ENCODE measurements around the gene NPAS1. TPM values are rescaled to one million over a fixed set of nuclear protein-coding genes. Genes with fewer than 3 reads are reported as not detected.

The NPAS1 gene
- polyA plus RNA-seq, 3 donors = not detected

DNA sequence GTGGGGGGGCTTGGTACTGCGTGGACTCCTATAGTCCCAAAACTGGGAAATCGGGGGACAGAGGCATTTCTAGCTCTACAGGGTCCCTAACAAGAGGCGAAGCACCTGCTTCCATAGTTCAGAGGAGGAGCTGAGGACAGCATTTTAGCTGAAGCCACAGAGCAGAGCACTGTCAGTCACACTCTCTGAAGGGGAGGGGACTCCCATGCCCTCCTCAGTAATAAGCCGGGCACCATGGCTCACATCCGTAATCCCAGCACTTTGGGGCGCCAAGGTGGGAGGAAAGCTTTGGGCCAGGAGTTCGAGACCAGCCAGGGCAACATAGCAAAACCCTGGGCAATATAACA, 3.8 kb downstream of the NPAS1 start:
- H3K4me2 ChIP-seq (replicated peaks; ENCODE audit: extremely low read depth, low read length, poor library complexity, severe bottlenecking) = no peak overlapping the region
- H3K4me3 ChIP-seq (replicated peaks in 1 of 3; ENCODE audit: low read depth in 2 of 3, low read length in 3 of 3) = no peak overlapping the region
- H3K36me3 ChIP-seq (replicated peaks in 1 of 2; ENCODE audit: control insufficient read depth in 1 of 2, insufficient read depth in 2 of 2, low read length in 2 of 2) = no peaks in the 10 kb centered on the region
- peaks cover 0 to 12% of the 10 kb centered on the region in 2 donors for H3K4me1 ChIP-seq (ENCODE audit: control insufficient read depth in 1 of 2, insufficient read depth in 2 of 2, low read length in 2 of 2)
- H3K9ac ChIP-seq (ENCODE audit: insufficient read depth, low read length, poor library complexity, severe bottlenecking) = no peak overlapping the region
- no peak overlapping the region for H3K27ac ChIP-seq (ENCODE audit: low read depth in 1 of 2, low read length in 2 of 2)
- no peaks in the 10 kb centered on the region for H3K79me2 ChIP-seq (ENCODE audit: insufficient read depth, low read length)
- H2AFZ ChIP-seq (ENCODE audit: insufficient read depth, low read depth, low read length, poor library complexity, severe bottlenecking) = no peak overlapping the region
- Mint-ChIP-seq H3K4me3 (peak overlapping the region in 1 of 2 donors; percentile 75), H3K27ac (no peak overlapping the region), H3K4me1 (peaks cover 10% of the 10 kb centered on the region), H3K27me3 (ENCODE audit: low read depth in 3 of 3) (peaks cover 77 to 97% (median 88%) of the 10 kb centered on the region in 3 donors), H3K36me3 (peaks cover 0 to 2% of the 10 kb centered on the region in 2 donors), H3K9me3 (peaks cover 3 to 13% (median 4%) of the 10 kb centered on the region in 7 donors)
- no peaks in the 10 kb centered on the region for H4K20me1 ChIP-seq (ENCODE audit: insufficient read depth, low read length)
- peaks cover 0 to 15% of the 10 kb centered on the region in 2 donors for H3K9me3 ChIP-seq (replicated peaks in 1 of 2; ENCODE audit: control insufficient read depth in 1 of 2, insufficient read depth in 1 of 2, low read length in 2 of 2)
- TF ChIP-seq CTCF (IDR thresholded peaks at IDR 0.05) = no peak
- intact Hi-C loops (cut with micrococcal nuclease) = no loop called here
- WGBS (ENCODE audit: insufficient coverage) = 7% methylated on average over 2 of the region's 7 CpGs
- peaks cover 56 to 86% of the 10 kb centered on the region in 2 donors for H3K27me3 ChIP-seq (ENCODE audit: control insufficient read depth in 2 of 2, insufficient read depth in 2 of 2, low read length in 2 of 2)
- no peak for DNase-seq

DNA sequence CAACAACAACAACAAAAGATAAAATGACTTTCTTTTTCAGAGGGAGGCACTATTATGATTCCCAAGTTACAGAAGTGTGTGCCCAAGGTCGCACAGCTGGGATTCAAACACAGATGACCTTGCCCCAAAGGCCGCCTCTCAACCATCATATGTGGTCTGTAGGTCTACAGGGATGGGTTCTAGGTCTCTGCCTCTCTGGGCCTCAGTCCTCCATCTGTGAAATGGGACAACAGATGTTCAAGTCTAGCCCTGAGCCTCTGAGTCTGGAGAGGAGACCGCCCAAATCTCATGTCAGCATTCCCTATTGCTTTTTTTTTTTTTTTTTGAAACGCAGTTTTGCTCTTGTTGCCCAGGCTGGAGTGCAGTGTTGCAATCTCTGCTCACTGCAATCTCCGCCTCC, 4.9 kb downstream of the NPAS1 start:
- no peak for DNase-seq
- Histone ChIP-seq H4K20me1 (ENCODE audit: insufficient read depth, low read length) (no peaks in the 10 kb centered on the region), H3K27ac (ENCODE audit: low read depth in 1 of 2, low read length in 2 of 2) (no peak overlapping the region), H3K36me3 (replicated peaks in 1 of 2; ENCODE audit: control insufficient read depth in 1 of 2, insufficient read depth in 2 of 2, low read length in 2 of 2) (no peaks in the 10 kb centered on the region), H3K9me3 (replicated peaks in 1 of 2; ENCODE audit: control insufficient read depth in 1 of 2, insufficient read depth in 1 of 2, low read length in 2 of 2) (peaks cover 0 to 15% of the 10 kb centered on the region in 2 donors), H3K4me1 (ENCODE audit: control insufficient read depth in 1 of 2, insufficient read depth in 2 of 2, low read length in 2 of 2) (peaks cover 0 to 9% of the 10 kb centered on the region in 2 donors), H3K79me2 (ENCODE audit: insufficient read depth, low read length) (no peaks in the 10 kb centered on the region), H3K9ac (ENCODE audit: insufficient read depth, low read length, poor library complexity, severe bottlenecking) (no peak overlapping the region), H2AFZ (ENCODE audit: insufficient read depth, low read depth, low read length, poor library complexity, severe bottlenecking) (no peak overlapping the region), H3K4me3 (replicated peaks in 1 of 3; ENCODE audit: low read depth in 2 of 3, low read length in 3 of 3) (no peak overlapping the region), H3K27me3 (ENCODE audit: control insufficient read depth in 2 of 2, insufficient read depth in 2 of 2, low read length in 2 of 2) (peaks cover 52 to 80% of the 10 kb centered on the region in 2 donors), H3K4me2 (replicated peaks; ENCODE audit: extremely low read depth, low read length, poor library complexity, severe bottlenecking) (no peak overlapping the region)
- Mint-ChIP-seq H3K4me1 (peaks cover 8% of the 10 kb centered on the region), H3K36me3 (peaks cover 0 to 2% of the 10 kb centered on the region in 2 donors), H3K9me3 (peaks cover 3 to 10% (median 4%) of the 10 kb centered on the region in 7 donors), H3K4me3 (peak overlapping the region in 1 of 2 donors; percentile 57), H3K27ac (no peak overlapping the region), H3K27me3 (ENCODE audit: low read depth in 3 of 3) (peaks cover 76 to 96% (median 88%) of the 10 kb centered on the region in 3 donors)
- intact Hi-C loops (cut with micrococcal nuclease) = no loop called here
- WGBS (ENCODE audit: insufficient coverage) = 76% methylated on average over 4 of the region's 5 CpGs
- no peak for TF ChIP-seq CTCF (IDR thresholded peaks at IDR 0.05)
